Measurements from ENCODE around the gene RAB11FIP5.
"Not testable (repeated sequence)": the region's sequence is repeated elsewhere in the genome, so short reads cannot be mapped to it uniquely, and the experiment has no call there.

- not testable (repeated sequence) for TF ChIP-seq TAF1, POLR2AphosphoS5, SPI1 (IDR thresholded peaks at IDR 0.05; ENCODE audit: low read depth, low read length)
Observed at GRCh38 chr2:73119611-73120239, 7.0 kb upstream of the RAB11FIP5 start.

All from GM12891 (cell line).